Measurements from ENCODE around the gene UNC5CL.

Gene UNC5CL

DNA sequence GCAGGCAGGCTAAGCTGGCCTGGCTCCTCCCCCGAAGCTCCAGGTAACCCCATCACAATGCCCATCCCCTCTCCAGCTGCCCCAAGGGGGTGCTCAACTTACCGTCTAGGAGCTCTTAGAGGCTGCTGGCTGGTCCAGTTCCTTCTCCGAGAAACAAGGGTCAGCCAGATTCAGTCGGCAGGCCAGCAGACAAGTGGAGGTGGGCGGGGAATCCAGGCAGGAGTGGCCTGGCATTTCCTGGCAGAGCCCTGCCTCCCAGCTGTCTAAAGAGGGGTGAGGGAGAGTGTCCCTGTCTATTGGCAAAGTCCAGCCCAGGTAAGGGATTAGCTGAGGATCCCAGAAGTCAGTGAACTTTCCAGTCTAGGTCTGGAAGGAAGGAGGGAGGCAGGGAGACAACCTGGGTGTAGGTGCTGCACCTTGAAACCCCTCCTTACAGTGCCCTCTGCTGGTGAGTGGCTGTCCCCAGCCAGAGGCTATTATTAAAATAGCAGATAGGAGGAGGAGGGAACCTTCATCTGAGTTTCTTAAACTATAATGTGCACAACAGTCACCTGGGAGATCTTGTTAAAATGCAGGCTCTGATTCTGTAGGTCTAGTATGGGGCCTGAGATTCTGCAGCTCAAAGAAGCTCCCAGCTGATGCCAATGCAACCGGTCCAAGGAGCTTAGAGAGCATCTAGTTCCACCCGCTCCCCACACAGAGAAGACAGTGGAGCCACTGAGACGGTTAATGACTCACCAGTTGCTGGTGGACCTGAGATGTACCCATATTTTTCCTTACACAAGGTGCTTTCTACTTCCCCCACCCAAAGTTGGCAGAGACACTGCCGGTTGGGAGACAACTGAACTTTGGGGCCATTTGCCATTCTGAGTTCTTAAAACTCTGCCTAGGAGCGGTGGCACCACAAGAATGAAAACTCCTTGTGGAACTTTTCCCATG, at the start of gene UNC5CL:
TSS of gene UNC5CL (minus strand) at position 162 of the 939 bp plus-strand sequence. CDS start 4,147 bp downstream, outside the sequence.
- H3K4me3 ChIP-seq (ENCODE audit: low read length) = no peak within 1 kb of the TSS
- TF ChIP-seq ZNF274 (IDR thresholded peaks at IDR 0.05; ENCODE audit: low read depth, low read length) = no peak

- H3K4me3 ChIP-seq (ENCODE audit: low read length) = no peak overlapping the region
- no peak for TF ChIP-seq ZNF274 (IDR thresholded peaks at IDR 0.05; ENCODE audit: low read depth, low read length)
Measured at GRCh38 chr6:41088451-41088850, 49.4 kb upstream of the UNC5CL start.

- no peak for TF ChIP-seq ZNF274 (IDR thresholded peaks at IDR 0.05; ENCODE audit: low read depth, low read length)
- H3K4me3 ChIP-seq (ENCODE audit: low read length) = no peak overlapping the region
Measured at GRCh38 chr6:41085182-41085581, 46.2 kb upstream of the UNC5CL start.

GRCh38 chr6:41083072-41083471, 44.1 kb upstream of the UNC5CL start:
- H3K4me3 ChIP-seq (ENCODE audit: low read length) = no peak overlapping the region
- no peak for TF ChIP-seq ZNF274 (IDR thresholded peaks at IDR 0.05; ENCODE audit: low read depth, low read length)

DNA sequence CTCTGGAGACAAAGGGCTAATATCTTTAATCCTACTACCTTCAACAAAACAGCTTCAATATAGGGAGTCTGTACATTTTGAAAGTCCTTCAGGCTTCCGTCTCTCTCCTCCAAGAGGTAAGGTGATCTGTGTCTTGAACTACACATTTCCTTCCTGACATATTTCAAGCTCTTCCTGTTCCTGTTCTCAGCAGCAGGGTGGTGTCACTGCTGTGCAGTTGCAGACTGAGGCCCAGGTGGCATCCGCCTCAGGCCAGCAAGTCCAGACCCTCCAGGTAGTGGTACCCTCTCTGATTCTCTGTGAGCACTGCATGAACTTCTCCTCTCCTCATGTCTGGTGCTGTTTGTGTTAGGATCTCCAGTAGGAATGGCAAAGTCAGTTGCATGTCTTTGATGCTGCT, 41.6 kb upstream of the UNC5CL start:
- no peak overlapping the region for H3K4me3 ChIP-seq (ENCODE audit: low read length)
- no peak for TF ChIP-seq ZNF274 (IDR thresholded peaks at IDR 0.05; ENCODE audit: low read depth, low read length)

DNA sequence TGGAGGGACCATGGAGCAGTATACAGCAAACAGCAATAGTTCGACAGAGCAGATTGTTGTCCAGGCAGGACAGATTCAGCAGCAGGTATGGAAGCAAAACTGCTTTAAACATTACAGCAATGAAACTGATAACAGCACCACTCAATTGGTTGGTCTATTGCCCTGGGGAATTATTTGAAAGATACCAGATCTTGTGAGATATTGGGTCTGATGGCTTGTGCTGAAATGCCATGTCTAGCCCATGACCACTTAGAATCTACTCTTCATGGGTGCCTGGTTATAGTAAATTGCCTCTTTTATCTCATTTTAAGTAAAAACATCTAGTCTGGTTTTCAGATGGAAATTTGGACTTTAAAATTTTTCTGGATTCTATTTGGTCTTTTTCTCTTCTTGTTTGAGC, 40.1 kb upstream of the UNC5CL start:
- no peak for TF ChIP-seq ZNF274 (IDR thresholded peaks at IDR 0.05; ENCODE audit: low read depth, low read length)
- no peak overlapping the region for H3K4me3 ChIP-seq (ENCODE audit: low read length)

DNA sequence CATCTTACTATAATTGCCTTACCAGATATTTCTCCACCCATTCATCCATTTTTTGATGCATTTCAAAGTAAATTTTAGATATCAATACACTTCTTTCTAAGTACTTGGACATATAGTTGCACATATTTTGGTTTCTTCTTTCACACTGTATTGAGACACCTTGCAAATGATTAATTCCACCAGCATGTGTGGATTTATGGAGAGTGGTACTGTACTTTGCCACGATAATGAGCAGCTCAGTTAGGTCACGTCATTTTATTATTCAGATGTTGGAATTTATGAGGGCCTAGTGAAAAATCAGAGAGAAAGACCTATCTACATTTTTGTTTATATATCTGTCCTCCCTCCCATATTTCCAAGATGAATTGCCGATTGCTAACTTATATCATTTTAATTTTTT, 39.1 kb upstream of the UNC5CL start:
- H3K4me3 ChIP-seq (ENCODE audit: low read length) = no peak overlapping the region
- no peak for TF ChIP-seq ZNF274 (IDR thresholded peaks at IDR 0.05; ENCODE audit: low read depth, low read length)

DNA sequence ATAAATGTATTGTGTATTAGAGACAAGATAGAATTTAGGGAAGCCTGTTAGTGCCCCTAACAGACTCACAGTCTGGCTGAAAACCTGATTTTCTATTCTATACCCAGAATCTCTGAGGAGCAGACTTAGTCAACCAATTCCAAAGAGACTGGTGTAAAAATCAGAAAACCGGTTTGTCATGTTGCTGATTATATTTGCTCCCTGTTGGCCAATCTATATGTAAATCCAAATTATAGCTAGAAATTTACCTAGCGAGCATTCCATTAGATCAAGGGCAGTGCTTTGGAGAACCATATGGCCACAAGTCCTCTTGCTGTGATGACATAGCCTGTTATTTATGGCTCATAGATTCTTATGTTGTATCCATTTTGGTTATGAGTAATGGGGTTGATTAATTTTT, 38.5 kb upstream of the UNC5CL start:
- TF ChIP-seq ZNF274 (IDR thresholded peaks at IDR 0.05; ENCODE audit: low read depth, low read length) = no peak
- H3K4me3 ChIP-seq (ENCODE audit: low read length) = no peak overlapping the region

DNA sequence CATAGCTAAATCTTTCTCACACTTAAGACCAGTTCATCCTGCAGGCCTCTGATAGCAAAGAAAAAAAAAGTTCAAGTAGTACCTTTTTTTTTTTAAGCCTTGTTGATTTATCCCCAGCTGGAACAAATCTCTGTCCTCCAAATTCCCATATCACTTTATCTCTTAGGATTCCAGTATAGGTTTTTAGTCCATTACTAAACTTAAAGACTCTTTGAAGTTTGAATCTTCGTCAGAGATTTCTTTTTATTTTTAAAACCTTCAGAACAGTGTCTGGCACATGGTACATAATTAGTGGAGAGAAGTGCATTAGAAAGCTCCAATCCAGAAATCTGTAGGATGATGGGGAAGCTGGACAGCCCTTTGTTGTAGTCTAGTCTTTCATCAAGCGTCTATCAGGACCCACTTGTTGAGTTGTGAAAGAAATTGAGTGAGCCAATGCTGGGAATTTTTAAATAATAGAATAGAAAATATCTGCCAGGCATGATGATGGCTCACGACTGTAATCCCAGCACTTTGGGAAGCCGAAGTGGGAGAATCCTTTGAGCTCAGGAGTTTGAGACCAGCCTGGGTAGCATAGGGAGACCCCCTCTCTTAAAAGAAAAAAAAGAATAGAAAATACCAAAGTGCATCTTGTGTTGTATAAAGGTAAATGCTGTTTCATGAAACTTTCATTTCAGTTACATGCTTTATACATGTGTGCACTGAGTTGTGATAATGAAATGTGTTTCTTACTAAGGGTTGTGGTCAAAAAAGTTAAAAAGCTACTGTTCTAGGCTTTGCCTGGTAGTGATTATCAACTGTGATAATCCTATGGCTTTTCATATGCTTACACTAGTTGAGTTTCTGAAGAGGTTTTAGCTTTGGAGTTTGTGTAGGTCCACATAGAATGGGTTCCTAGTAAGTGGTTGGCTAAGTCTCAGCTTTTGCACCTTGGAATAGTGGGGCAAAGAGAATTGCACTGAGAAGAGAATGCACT, 36.9 kb upstream of the UNC5CL start:
- no peak overlapping the region for H3K4me3 ChIP-seq (ENCODE audit: low read length)
- no peak for TF ChIP-seq ZNF274 (IDR thresholded peaks at IDR 0.05; ENCODE audit: low read depth, low read length)

- H3K4me3 ChIP-seq (ENCODE audit: low read length) = peak overlapping the region; percentile 97
- TF ChIP-seq ZNF274 (IDR thresholded peaks at IDR 0.05; ENCODE audit: low read depth, low read length) = no peak
Measured at GRCh38 chr6:41074692-41075436, 35.8 kb upstream of the UNC5CL start.

DNA sequence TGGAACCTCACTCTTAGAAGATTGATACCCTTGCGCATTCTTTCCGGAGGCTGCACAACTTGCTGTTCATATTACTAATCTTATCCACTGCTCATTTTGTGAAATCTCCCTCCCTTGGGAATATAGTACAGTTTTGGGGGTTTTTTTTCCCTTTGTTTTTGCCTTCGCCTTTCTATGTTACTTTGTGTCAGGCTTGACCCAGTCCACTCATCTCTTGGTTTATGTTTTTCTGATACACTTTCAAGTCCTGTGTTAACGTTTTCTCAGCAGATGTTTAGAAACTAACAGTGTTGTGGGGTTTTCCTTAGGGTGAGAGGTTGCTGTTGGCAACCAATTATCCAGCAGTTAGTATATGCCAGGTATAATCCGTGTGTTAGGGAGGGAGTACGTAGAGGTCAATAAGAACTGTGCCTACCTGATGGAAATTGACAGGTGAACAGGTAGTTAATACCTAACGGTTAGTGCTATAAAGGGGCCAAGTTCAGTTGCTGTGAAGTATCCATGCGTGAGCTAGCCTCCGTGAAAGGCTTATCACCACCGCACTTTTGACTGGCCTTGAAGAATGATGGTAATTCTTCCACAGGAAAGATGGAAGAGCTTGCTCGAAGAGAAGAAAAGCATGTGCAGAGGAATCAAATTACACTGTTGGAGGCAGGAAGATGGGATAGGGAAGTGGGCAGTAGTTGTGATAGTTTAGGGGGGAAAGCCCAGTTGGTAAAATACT, 35.1 kb upstream of the UNC5CL start:
- TF ChIP-seq ZNF274 (IDR thresholded peaks at IDR 0.05; ENCODE audit: low read depth, low read length) = no peak
- peak overlapping the region; percentile 97 for H3K4me3 ChIP-seq (ENCODE audit: low read length)

DNA sequence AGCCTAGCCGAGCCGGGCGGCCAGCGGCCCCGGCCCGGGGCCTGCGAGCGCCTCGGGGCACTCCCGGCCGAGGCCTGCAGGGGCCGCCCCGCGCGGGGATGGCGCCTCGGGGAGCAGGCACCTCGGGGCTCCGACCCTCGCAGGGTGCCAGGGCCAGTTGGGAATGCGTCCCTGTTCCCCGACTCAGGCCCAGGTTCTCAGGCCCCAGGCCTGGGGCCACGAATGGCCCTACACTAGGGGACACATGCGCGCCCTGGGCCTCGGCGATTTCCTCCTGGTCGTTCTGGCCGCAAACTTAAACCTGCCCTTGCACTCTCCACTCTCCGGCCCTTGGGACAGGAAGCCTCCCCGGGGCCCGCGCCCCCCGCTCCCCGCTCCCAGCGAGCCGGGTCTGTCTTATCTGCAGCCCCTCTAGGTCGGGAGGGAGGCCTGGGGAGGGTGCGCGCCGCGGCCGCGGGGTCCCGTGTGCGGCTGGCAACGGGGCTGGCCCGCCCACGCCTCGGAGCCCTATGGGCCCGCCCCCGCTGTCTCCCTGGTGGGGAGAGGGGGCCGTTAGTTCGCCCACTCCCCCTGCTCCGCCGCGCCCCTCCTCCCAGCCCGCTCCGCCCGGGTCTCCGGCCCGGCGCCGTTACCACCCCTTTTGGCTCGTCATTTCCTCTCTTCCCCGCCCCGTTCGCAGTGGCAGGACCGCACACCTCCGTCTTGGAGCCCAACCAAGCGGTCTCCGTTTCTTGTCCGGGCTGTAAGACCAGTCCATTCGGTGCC, 34.4 kb upstream of the UNC5CL start:
- TF ChIP-seq ZNF274 (IDR thresholded peaks at IDR 0.05; ENCODE audit: low read depth, low read length) = no peak
- H3K4me3 ChIP-seq (ENCODE audit: low read length) = peak overlapping the region; percentile 97

DNA sequence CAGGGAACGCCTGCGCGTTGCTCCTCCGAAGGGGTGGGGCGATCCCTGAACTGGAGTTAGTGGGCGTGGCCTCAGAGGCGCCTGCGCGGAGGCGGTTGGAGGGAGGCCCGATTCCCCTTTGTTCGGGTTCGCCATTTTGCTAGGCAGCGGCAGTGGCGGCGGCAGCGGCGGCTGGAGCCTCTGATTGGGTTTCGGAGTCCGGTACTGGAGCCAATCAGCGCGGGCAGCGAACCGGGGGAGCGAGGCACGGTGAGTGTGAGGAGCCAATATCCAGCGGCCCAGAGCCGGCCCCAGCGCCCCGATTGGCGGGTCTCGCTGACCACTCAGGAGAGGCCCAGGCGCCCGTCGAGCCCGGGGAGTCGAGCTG, 33.8 kb upstream of the UNC5CL start, which contains the start of gene NFYA:
TSS of gene NFYA (plus strand) at position 139 of the 367 bp plus-strand sequence. CDS start 6,116 bp downstream, outside the sequence.
- H3K4me3 ChIP-seq (ENCODE audit: low read length) = peak within 1 kb of the TSS; percentile 97
- no peak for TF ChIP-seq ZNF274 (IDR thresholded peaks at IDR 0.05; ENCODE audit: low read depth, low read length)

All from GM08714 (cell line).